WTC11 (cell line): Measurements from ENCODE around the gene CHRNB4. TPM values are rescaled to one million over a fixed set of nuclear protein-coding genes. Genes with fewer than 3 reads are reported as not detected.

ENCODE experiments used
- ATAC-seq: fragments of 200-7000 bp; cut with Tn5 transposase; 2 replicates; pipeline ENCODE4 v1.10.0; 2021; ENCODE audit warnings: mild to moderate bottlenecking, moderate library complexity
- CTCF ChIA-PET: fragments of 300-600 bp; sonication (Branson Sonifier 250); formaldehyde crosslinking; loops from one replicate; lab custom pipeline; 2021; ENCODE audit warnings: antibody characterized with exemption; lab: Charles Lee
- POLR2A ChIA-PET: fragments of 350-600 bp; sonication (Branson Sonifier 250); formaldehyde crosslinking; loops from one replicate; lab custom pipeline; 2021; ENCODE audit warnings: antibody characterized with exemption; lab: Charles Lee
- DNase-seq: peaks from one replicate; pipeline ENCODE4 v3.0.0; 2021; ENCODE audit warnings: low spot score
- H3K27ac Mint-ChIP-seq: 2 replicates; pipeline ENCODE4 v1.8.0; 2021; ENCODE audit warnings: mixed read lengths
- H3K27me3 Mint-ChIP-seq: 2 replicates; pipeline ENCODE4 v1.8.0; 2021; ENCODE audit warnings: low read depth, mild to moderate bottlenecking, moderate library complexity, mixed read lengths
- H3K36me3 Mint-ChIP-seq: 2 replicates; pipeline ENCODE4 v1.8.0; 2021; ENCODE audit warnings: mixed read lengths
- H3K4me1 Mint-ChIP-seq: 2 replicates; pipeline ENCODE4 v1.8.0; 2022; ENCODE audit warnings: mixed read lengths
- H3K4me3 Mint-ChIP-seq: 2 replicates; pipeline ENCODE4 v1.8.0; 2021; ENCODE audit warnings: mild to moderate bottlenecking, moderate library complexity, mixed read lengths
- H3K9me3 Mint-ChIP-seq: 2 replicates; pipeline ENCODE4 v1.8.0; 2021; ENCODE audit warnings: mixed read lengths
- ATF1 ChIP-seq: sonication (generic); formaldehyde crosslinking; IDR thresholded peaks from 2 replicates; pipeline ENCODE4 v1.8.1; 2023; ENCODE audit warnings: mild to moderate bottlenecking, moderate library complexity, missing genetic modification reagents
- E2F5 ChIP-seq: sonication (generic); formaldehyde crosslinking; IDR thresholded peaks from 2 replicates; pipeline ENCODE4 v1.8.1; 2022; ENCODE audit warnings: mild to moderate bottlenecking, moderate library complexity, missing genetic modification reagents
- GRHL2 ChIP-seq: fragments of 250-450 bp; sonication (Bioruptor Pico); IDR thresholded peaks from 2 replicates; pipeline ENCODE4 v1.8.0; 2022; ENCODE audit warnings: mild to moderate bottlenecking, moderate library complexity; ENCODE audit not compliant: insufficient replicate concordance, severe bottlenecking
- IRF1 ChIP-seq: sonication (generic); formaldehyde crosslinking; IDR thresholded peaks from 2 replicates; pipeline ENCODE4 v1.8.0; 2023; ENCODE audit warnings: missing genetic modification reagents
- KAT7 ChIP-seq: sonication (generic); formaldehyde crosslinking; IDR thresholded peaks from 2 replicates; pipeline ENCODE4 v1.8.1; 2023; ENCODE audit warnings: missing genetic modification reagents, mild to moderate bottlenecking, borderline replicate concordance
- NR2C2 ChIP-seq: sonication (generic); formaldehyde crosslinking; IDR thresholded peaks from 2 replicates; pipeline ENCODE4 v1.8.0; 2022; ENCODE audit warnings: mild to moderate bottlenecking, missing genetic modification reagents
- PRDM15 ChIP-seq: sonication (generic); formaldehyde crosslinking; IDR thresholded peaks from 2 replicates; pipeline ENCODE4 v1.8.0; 2022; ENCODE audit warnings: missing genetic modification reagents
- SOX15 ChIP-seq: fragments of 250-450 bp; sonication (Bioruptor Pico); IDR thresholded peaks from 2 replicates; pipeline ENCODE4 v1.9.0; 2021; ENCODE audit warnings: mild to moderate bottlenecking
- TEAD4 ChIP-seq: sonication (generic); formaldehyde crosslinking; IDR thresholded peaks from 2 replicates; pipeline ENCODE4 v1.8.0; 2022; ENCODE audit warnings: mild to moderate bottlenecking, missing genetic modification reagents
- ZNF121 ChIP-seq: sonication (generic); formaldehyde crosslinking; IDR thresholded peaks from 2 replicates; pipeline ENCODE4 v1.8.0; 2023; ENCODE audit warnings: missing genetic modification reagents
- ZNF138 ChIP-seq: sonication (generic); formaldehyde crosslinking; conservative IDR thresholded peaks from 2 replicates; pipeline ENCODE4 v1.8.1; 2022; ENCODE audit warnings: mild to moderate bottlenecking, moderate library complexity, missing genetic modification reagents
- ZNF396 ChIP-seq: fragments of 250-450 bp; sonication (Bioruptor Pico); IDR thresholded peaks from 2 replicates; pipeline ENCODE4 v1.8.0; 2021; ENCODE audit warnings: mild to moderate bottlenecking, moderate library complexity, borderline replicate concordance
- ZNF425 ChIP-seq: fragments of 250-450 bp; sonication (Bioruptor Pico); conservative IDR thresholded peaks from 2 replicates; pipeline ENCODE4 v1.9.0; 2021; ENCODE audit warnings: mild to moderate bottlenecking
- ZNF512 ChIP-seq: sonication (generic); formaldehyde crosslinking; IDR thresholded peaks from 2 replicates; pipeline ENCODE4 v1.8.1; 2022; ENCODE audit warnings: missing genetic modification reagents, borderline replicate concordance
- total RNA-seq: library from RNA; stranded (reverse); gene quantifications from 3 replicates; pipeline ENCODE4 v1.2.3, GENCODE V29; 2021
- TF ChIP-seq, protein P1 (sequence below): sonication (generic); formaldehyde crosslinking; IDR thresholded peaks from 2 replicates; pipeline ENCODE4 v1.8.1; 2023; ENCODE audit warnings: mild to moderate bottlenecking, missing genetic modification reagents, borderline replicate concordance
- TF ChIP-seq, protein P2 (sequence below): sonication (generic); formaldehyde crosslinking; IDR thresholded peaks from 2 replicates; pipeline ENCODE4 v1.8.1; 2022; ENCODE audit warnings: low read depth, missing genetic modification reagents, borderline replicate concordance
- TF ChIP-seq, protein P3 (sequence below): sonication (generic); formaldehyde crosslinking; IDR thresholded peaks from 2 replicates; pipeline ENCODE4 v1.8.1; 2023; ENCODE audit warnings: mild to moderate bottlenecking, missing genetic modification reagents

The CHRNB4 gene
- total RNA-seq, 1 experiment from 2014 or later = 10.1 TPM

GRCh38 chr15:78628227-78628626 lies 12.8 kb downstream of the CHRNB4 start (continued):
- TF ChIP-seq, protein P1, sequence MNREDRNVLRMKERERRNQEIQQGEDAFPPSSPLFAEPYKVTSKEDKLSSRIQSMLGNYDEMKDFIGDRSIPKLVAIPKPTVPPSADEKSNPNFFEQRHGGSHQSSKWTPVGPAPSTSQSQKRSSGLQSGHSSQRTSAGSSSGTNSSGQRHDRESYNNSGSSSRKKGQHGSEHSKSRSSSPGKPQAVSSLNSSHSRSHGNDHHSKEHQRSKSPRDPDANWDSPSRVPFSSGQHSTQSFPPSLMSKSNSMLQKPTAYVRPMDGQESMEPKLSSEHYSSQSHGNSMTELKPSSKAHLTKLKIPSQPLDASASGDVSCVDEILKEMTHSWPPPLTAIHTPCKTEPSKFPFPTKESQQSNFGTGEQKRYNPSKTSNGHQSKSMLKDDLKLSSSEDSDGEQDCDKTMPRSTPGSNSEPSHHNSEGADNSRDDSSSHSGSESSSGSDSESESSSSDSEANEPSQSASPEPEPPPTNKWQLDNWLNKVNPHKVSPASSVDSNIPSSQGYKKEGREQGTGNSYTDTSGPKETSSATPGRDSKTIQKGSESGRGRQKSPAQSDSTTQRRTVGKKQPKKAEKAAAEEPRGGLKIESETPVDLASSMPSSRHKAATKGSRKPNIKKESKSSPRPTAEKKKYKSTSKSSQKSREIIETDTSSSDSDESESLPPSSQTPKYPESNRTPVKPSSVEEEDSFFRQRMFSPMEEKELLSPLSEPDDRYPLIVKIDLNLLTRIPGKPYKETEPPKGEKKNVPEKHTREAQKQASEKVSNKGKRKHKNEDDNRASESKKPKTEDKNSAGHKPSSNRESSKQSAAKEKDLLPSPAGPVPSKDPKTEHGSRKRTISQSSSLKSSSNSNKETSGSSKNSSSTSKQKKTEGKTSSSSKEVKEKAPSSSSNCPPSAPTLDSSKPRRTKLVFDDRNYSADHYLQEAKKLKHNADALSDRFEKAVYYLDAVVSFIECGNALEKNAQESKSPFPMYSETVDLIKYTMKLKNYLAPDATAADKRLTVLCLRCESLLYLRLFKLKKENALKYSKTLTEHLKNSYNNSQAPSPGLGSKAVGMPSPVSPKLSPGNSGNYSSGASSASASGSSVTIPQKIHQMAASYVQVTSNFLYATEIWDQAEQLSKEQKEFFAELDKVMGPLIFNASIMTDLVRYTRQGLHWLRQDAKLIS (CRISPR knock-in tag) = no peak
- TF ChIP-seq, protein P2, sequence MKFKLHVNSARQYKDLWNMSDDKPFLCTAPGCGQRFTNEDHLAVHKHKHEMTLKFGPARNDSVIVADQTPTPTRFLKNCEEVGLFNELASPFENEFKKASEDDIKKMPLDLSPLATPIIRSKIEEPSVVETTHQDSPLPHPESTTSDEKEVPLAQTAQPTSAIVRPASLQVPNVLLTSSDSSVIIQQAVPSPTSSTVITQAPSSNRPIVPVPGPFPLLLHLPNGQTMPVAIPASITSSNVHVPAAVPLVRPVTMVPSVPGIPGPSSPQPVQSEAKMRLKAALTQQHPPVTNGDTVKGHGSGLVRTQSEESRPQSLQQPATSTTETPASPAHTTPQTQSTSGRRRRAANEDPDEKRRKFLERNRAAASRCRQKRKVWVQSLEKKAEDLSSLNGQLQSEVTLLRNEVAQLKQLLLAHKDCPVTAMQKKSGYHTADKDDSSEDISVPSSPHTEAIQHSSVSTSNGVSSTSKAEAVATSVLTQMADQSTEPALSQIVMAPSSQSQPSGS (CRISPR knock-in tag) = no peak
- TF ChIP-seq KAT7 (CRISPR knock-in tag) = no peak
- TF ChIP-seq, all 79 proteins: peak for 0

DNA sequence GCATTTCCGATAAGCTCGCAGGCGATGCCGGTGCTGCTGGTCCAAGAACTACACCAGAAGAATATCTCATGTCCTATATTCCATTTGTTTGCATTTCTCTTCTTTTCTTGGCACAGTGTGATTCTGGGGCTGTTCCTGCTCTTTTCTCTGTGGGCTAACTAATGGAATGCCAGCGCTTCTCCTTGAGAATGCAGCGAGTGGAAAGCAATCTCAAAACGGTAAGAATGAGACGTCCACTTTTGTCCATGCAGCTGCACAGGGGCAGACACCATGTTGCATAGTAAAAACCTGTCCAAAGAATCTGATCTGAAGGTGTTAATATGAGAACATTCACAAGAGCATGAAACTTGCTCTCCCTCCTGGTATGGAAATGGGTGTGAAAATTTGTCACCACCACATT lies 13.7 kb downstream of the CHRNB4 start:
- Mint-ChIP-seq H3K9me3 (no peaks in the 10 kb centered on the region), H3K4me3 (no peak overlapping the region), H3K4me1 (no peaks in the 10 kb centered on the region), H3K27me3 (peaks cover 11% of the 10 kb centered on the region), H3K27ac (no peak overlapping the region), H3K36me3 (peaks cover 9% of the 10 kb centered on the region)
- ChIA-PET POLR2A (no interaction called here), CTCF (interaction anchor here (0.8 to 0.9 kb wide), 1 partner anchor 11 kb away, joined by 3 to 6 read pairs; no protein-coding TSS in a partner anchor)
- no peak for DNase-seq
- no peak for ATAC-seq
- TF ChIP-seq E2F5 (no peak), ZNF512 (CRISPR knock-in tag) (no peak), SOX15 (CRISPR knock-in tag) (no peak), ZNF138 (CRISPR knock-in tag) (no peak), IRF1 (no peak), ATF1 (no peak), NR2C2 (CRISPR knock-in tag) (no peak), GRHL2 (CRISPR knock-in tag) (no peak), ZNF396 (no peak), ZNF425 (no peak), PRDM15 (CRISPR knock-in tag) (no peak), TEAD4 (CRISPR knock-in tag) (no peak), ZNF121 (no peak)
- TF ChIP-seq, protein P3, sequence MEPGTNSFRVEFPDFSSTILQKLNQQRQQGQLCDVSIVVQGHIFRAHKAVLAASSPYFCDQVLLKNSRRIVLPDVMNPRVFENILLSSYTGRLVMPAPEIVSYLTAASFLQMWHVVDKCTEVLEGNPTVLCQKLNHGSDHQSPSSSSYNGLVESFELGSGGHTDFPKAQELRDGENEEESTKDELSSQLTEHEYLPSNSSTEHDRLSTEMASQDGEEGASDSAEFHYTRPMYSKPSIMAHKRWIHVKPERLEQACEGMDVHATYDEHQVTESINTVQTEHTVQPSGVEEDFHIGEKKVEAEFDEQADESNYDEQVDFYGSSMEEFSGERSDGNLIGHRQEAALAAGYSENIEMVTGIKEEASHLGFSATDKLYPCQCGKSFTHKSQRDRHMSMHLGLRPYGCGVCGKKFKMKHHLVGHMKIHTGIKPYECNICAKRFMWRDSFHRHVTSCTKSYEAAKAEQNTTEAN = no peak
